DOHH2 (cell line): Measurements from ENCODE around the gene DPP10.

ENCODE experiments used
- EZH2phosphoT487 ChIP-seq: fragments of 200-600 bp; sonication (generic); IDR thresholded peaks from 2 replicates; pipeline ENCODE4 v1.6.1; 2017; ENCODE audit warnings: borderline replicate concordance, mild to moderate bottlenecking, antibody characterized with exemption, low read length, moderate library complexity, mixed read lengths
- TF ChIP-seq, protein P1 (sequence below): fragments of 200-600 bp; sonication (generic); IDR thresholded peaks from one replicate; pipeline ENCODE4 v1.5.1; 2014; ENCODE audit warnings: antibody characterized with exemption, mild to moderate bottlenecking, low read depth, low read length; ENCODE audit not compliant: poor library complexity, severe bottlenecking

DNA sequence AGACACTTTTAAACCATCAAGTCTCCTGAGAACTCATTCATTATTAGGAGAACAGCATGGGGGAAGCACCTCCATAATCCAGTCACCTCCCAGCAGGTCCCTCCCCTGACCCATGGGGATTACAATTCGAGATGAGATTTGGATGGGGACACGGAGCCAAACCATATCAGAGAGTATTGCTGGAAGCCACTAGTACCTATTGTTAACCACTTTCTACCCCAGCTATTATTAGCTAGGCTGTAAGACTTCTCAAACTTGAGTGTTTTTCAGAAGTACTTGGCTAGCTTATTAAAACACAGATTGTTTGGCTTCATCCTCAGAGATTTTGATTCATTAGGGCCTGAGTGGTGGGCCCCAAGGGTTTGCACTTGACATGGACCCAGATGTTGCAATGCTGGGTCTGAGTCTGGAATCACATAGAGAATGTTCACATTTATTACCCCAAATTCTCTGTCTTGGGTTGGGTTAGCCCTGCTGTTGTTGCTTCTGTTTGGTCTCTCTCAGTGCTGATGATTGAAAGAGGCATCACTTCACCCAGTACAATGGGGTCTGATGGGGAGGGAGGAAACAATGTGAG lies 506.9 kb downstream of the DPP10 start:
- TF ChIP-seq, protein P1, sequence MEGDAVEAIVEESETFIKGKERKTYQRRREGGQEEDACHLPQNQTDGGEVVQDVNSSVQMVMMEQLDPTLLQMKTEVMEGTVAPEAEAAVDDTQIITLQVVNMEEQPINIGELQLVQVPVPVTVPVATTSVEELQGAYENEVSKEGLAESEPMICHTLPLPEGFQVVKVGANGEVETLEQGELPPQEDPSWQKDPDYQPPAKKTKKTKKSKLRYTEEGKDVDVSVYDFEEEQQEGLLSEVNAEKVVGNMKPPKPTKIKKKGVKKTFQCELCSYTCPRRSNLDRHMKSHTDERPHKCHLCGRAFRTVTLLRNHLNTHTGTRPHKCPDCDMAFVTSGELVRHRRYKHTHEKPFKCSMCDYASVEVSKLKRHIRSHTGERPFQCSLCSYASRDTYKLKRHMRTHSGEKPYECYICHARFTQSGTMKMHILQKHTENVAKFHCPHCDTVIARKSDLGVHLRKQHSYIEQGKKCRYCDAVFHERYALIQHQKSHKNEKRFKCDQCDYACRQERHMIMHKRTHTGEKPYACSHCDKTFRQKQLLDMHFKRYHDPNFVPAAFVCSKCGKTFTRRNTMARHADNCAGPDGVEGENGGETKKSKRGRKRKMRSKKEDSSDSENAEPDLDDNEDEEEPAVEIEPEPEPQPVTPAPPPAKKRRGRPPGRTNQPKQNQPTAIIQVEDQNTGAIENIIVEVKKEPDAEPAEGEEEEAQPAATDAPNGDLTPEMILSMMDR: no peak
- TF ChIP-seq EZH2phosphoT487: no peak
